ENCODE measurements around the gene RAI2. TPM values are rescaled to one million over a fixed set of nuclear protein-coding genes. Genes with fewer than 3 reads are reported as not detected.

The RAI2 gene
- total RNA-seq, 1 donor from 2014 or later = 7.0 TPM

- Mint-ChIP-seq H3K36me3 (ENCODE audit: low read depth, unreplicated experiment) (no peaks in the 10 kb centered on the region), H3K9me3 (ENCODE audit: unreplicated experiment) (no peaks in the 10 kb centered on the region), H3K4me3 (ENCODE audit: unreplicated experiment) (no peak overlapping the region), H3K4me1 (ENCODE audit: unreplicated experiment) (no peaks in the 10 kb centered on the region), H3K27me3 (ENCODE audit: unreplicated experiment) (no peaks in the 10 kb centered on the region), H3K27ac (ENCODE audit: unreplicated experiment) (no peak overlapping the region)
- no peak for DNase-seq (ENCODE audit: low spot score)
- TF ChIP-seq CTCF (IDR thresholded peaks at IDR 0.05; ENCODE audit: unreplicated experiment) = no peak
Measured at GRCh38 chrX:17809273-17809672, 51.8 kb downstream of the RAI2 start.

GRCh38 chrX:17805120-17805519 lies 56.0 kb downstream of the RAI2 start:
- Mint-ChIP-seq H3K27me3 (ENCODE audit: unreplicated experiment) (no peaks in the 10 kb centered on the region), H3K9me3 (ENCODE audit: unreplicated experiment) (no peaks in the 10 kb centered on the region), H3K36me3 (ENCODE audit: low read depth, unreplicated experiment) (no peaks in the 10 kb centered on the region), H3K27ac (ENCODE audit: unreplicated experiment) (no peak overlapping the region), H3K4me3 (ENCODE audit: unreplicated experiment) (no peak overlapping the region), H3K4me1 (ENCODE audit: unreplicated experiment) (no peaks in the 10 kb centered on the region)
- DNase-seq (ENCODE audit: low spot score) = peak; percentile 17
- peak; percentile 28 for TF ChIP-seq CTCF (IDR thresholded peaks at IDR 0.05; ENCODE audit: unreplicated experiment)

GRCh38 chrX:17803449-17803848 lies 57.6 kb downstream of the RAI2 start:
- Mint-ChIP-seq H3K4me1 (ENCODE audit: unreplicated experiment) (no peaks in the 10 kb centered on the region), H3K27ac (ENCODE audit: unreplicated experiment) (no peak overlapping the region), H3K4me3 (ENCODE audit: unreplicated experiment) (no peak overlapping the region), H3K9me3 (ENCODE audit: unreplicated experiment) (no peaks in the 10 kb centered on the region), H3K36me3 (ENCODE audit: low read depth, unreplicated experiment) (no peaks in the 10 kb centered on the region), H3K27me3 (ENCODE audit: unreplicated experiment) (peaks cover 3% of the 10 kb centered on the region)
- no peak for TF ChIP-seq CTCF (IDR thresholded peaks at IDR 0.05; ENCODE audit: unreplicated experiment)
- DNase-seq (ENCODE audit: low spot score) = no peak

DNA sequence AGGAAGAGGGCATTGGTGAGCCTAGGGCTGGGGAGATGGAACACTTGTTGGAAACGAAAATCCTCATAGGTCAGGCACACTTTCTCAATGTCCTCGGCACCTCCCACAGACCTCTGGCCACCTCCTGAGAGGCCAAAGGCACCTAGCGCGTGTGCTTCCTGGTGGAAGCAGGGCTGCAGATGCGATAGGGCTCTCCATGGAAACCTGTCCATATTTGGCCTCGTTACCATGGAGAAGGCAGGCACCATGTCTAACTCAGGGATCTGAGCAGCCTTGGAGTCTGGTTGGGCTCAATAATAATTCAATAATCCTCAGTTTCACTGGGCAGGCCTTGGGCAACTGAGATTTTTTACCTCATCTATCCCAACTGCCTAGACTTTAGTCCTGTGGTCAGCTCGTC lies 58.3 kb downstream of the RAI2 start:
- H3K36me3 Mint-ChIP-seq (ENCODE audit: low read depth, unreplicated experiment) = no peaks in the 10 kb centered on the region
- no peaks in the 10 kb centered on the region for H3K4me1 Mint-ChIP-seq (ENCODE audit: unreplicated experiment)
- no peak overlapping the region for H3K4me3 Mint-ChIP-seq (ENCODE audit: unreplicated experiment)
- no peak for TF ChIP-seq CTCF (IDR thresholded peaks at IDR 0.05; ENCODE audit: unreplicated experiment)
- H3K27ac Mint-ChIP-seq (ENCODE audit: unreplicated experiment) = no peak overlapping the region
- H3K27me3 Mint-ChIP-seq (ENCODE audit: unreplicated experiment) = peaks cover 3% of the 10 kb centered on the region
- DNase-seq (ENCODE audit: low spot score) = no peak
- no peaks in the 10 kb centered on the region for H3K9me3 Mint-ChIP-seq (ENCODE audit: unreplicated experiment)

DNA sequence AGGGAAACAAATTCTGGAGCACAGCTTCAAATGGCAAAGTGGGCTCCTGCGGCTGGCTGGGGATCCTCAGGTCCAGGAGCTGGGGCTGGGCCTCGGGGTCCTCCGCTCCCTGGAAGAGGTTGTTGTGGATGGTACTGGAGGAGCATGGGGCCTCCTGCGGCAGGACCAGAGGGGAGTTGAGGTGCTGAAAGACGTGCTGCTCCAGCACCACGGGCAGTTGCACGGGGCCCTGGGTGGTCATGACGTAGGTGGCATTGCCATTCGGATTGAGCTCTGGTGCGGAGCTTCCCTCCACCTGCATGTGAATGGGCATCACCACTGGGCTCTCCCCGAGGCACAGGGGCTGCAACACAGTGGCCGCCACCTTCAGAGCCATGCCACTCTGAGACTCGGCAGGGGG lies 59.7 kb downstream of the RAI2 start:
- no peaks in the 10 kb centered on the region for H3K36me3 Mint-ChIP-seq (ENCODE audit: low read depth, unreplicated experiment)
- no peak for DNase-seq (ENCODE audit: low spot score)
- H3K4me3 Mint-ChIP-seq (ENCODE audit: unreplicated experiment) = no peak overlapping the region
- H3K27ac Mint-ChIP-seq (ENCODE audit: unreplicated experiment) = no peak overlapping the region
- peaks cover 3% of the 10 kb centered on the region for H3K27me3 Mint-ChIP-seq (ENCODE audit: unreplicated experiment)
- no peaks in the 10 kb centered on the region for H3K4me1 Mint-ChIP-seq (ENCODE audit: unreplicated experiment)
- H3K9me3 Mint-ChIP-seq (ENCODE audit: unreplicated experiment) = no peaks in the 10 kb centered on the region
- TF ChIP-seq CTCF (IDR thresholded peaks at IDR 0.05; ENCODE audit: unreplicated experiment) = no peak
